ENCODE data around the gene MSH5. TPM values are rescaled to one million over a fixed set of nuclear protein-coding genes. Genes with fewer than 3 reads are reported as not detected.
A peak's percentile ranks its signal among the peaks of the same experiment; 100 is the strongest.

Gene MSH5
- total and polyA plus RNA-seq, 2 donors (not counting 1 experiment from before 2014, with no cell fraction given), result 4.3 to 6.0 TPM

DNA sequence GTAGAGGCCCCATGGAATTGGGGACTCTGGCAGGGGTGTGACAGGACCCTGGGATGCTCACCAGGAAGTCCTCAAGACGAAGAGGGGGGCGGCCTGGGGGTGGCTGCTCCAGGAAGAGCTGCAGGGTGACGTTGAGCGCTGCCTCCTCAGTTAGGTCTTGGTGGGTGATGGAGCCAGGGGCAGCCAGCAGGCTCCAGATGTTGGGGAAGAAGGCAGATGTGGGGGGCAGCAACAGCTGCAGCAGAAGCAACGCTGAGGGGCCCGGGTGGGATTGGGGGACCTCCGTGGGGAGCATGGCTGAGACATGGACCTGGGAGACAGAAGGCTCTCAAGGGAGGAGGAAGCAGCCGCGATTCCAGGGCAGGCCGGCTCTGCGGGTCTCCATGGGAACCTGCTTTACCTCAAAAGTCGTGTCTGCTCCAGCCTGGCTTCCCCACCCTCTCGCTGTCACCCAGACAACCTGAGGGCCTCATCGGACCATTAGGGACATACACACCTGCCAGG is 36.7 kb downstream of the MSH5 start:
- no peak overlapping the region for H3K4me2 ChIP-seq (ENCODE audit: extremely low read depth, insufficient read depth, low read length)
- peaks cover 8% of the 10 kb centered on the region for H3K36me3 ChIP-seq (ENCODE audit: control insufficient read depth, insufficient read depth, low read length)
- DNase-seq (ENCODE audit: low read depth in 2 of 2), result no peak
- H3K27me3 ChIP-seq (ENCODE audit: control insufficient read depth, insufficient read depth, low read length), result no peaks in the 10 kb centered on the region
- H4K20me1 ChIP-seq (ENCODE audit: control insufficient read depth, extremely low read depth, insufficient read depth, low read length), result no peaks in the 10 kb centered on the region
- peak overlapping the region; percentile 43 for H3K27ac ChIP-seq (ENCODE audit: insufficient read depth, low read length)
- no peaks in the 10 kb centered on the region for H3K79me2 ChIP-seq (ENCODE audit: control insufficient read depth, insufficient read depth, low read length)
- H3K4me1 ChIP-seq (ENCODE audit: control insufficient read depth, extremely low read depth, insufficient read depth, low read length), result peaks cover 7% of the 10 kb centered on the region
- H3K9me3 ChIP-seq (ENCODE audit: control insufficient read depth, insufficient read depth, low read depth, low read length), result no peaks in the 10 kb centered on the region
- H3K9ac ChIP-seq (ENCODE audit: insufficient read depth, low read length), result no peak overlapping the region
- TF ChIP-seq, protein P1, sequence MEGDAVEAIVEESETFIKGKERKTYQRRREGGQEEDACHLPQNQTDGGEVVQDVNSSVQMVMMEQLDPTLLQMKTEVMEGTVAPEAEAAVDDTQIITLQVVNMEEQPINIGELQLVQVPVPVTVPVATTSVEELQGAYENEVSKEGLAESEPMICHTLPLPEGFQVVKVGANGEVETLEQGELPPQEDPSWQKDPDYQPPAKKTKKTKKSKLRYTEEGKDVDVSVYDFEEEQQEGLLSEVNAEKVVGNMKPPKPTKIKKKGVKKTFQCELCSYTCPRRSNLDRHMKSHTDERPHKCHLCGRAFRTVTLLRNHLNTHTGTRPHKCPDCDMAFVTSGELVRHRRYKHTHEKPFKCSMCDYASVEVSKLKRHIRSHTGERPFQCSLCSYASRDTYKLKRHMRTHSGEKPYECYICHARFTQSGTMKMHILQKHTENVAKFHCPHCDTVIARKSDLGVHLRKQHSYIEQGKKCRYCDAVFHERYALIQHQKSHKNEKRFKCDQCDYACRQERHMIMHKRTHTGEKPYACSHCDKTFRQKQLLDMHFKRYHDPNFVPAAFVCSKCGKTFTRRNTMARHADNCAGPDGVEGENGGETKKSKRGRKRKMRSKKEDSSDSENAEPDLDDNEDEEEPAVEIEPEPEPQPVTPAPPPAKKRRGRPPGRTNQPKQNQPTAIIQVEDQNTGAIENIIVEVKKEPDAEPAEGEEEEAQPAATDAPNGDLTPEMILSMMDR (conservative IDR thresholded peaks at IDR 0.05 in 1 of 2, IDR thresholded peaks at IDR 0.05 in 1 of 2; ENCODE audit: low read depth in 1 of 2, low read length in 2 of 2), result no peak
- no peak for TF ChIP-seq EZH2 (IDR thresholded peaks at IDR 0.05; ENCODE audit: low read length, missing control alignments)
- no peak overlapping the region for H3K4me3 ChIP-seq (replicated peaks in 1 of 4; ENCODE audit: control extremely low read depth in 1 of 4, insufficient read depth in 1 of 4, low read depth in 3 of 4, low read length in 4 of 4)
- no peak overlapping the region for H2AFZ ChIP-seq (ENCODE audit: low read length)

GRCh38 chr6:31776989-31777666 is 37.3 kb downstream of the MSH5 start, which contains the start of gene VWA7:
VWA7 (minus strand) TSS chr6:31777328; CDS start chr6:31776779, 549 bp downstream.
- DNase-seq (ENCODE audit: low read depth in 2 of 2), result peak; percentile 72 to 79
- Histone ChIP-seq H3K4me3 (replicated peaks in 1 of 4; ENCODE audit: control extremely low read depth in 1 of 4, insufficient read depth in 1 of 4, low read depth in 3 of 4, low read length in 4 of 4) (no peak within 1 kb of the TSS), H3K9ac (ENCODE audit: insufficient read depth, low read length) (peak within 1 kb of the TSS; percentile 16), H3K36me3 (ENCODE audit: control insufficient read depth, insufficient read depth, low read length) (peaks cover 11% of the 10 kb centered on the region), H3K27ac (ENCODE audit: insufficient read depth, low read length) (peak within 1 kb of the TSS; percentile 43), H3K4me2 (ENCODE audit: extremely low read depth, insufficient read depth, low read length) (peak within 1 kb of the TSS; percentile 44), H3K9me3 (ENCODE audit: control insufficient read depth, insufficient read depth, low read depth, low read length) (no peaks in the 10 kb centered on the region), H3K79me2 (ENCODE audit: control insufficient read depth, insufficient read depth, low read length) (no peaks in the 10 kb centered on the region), H3K4me1 (ENCODE audit: control insufficient read depth, extremely low read depth, insufficient read depth, low read length) (peaks cover 7% of the 10 kb centered on the region), H4K20me1 (ENCODE audit: control insufficient read depth, extremely low read depth, insufficient read depth, low read length) (no peaks in the 10 kb centered on the region), H3K27me3 (ENCODE audit: control insufficient read depth, insufficient read depth, low read length) (no peaks in the 10 kb centered on the region), H2AFZ (ENCODE audit: low read length) (no peak within 1 kb of the TSS)
- TF ChIP-seq, protein P1 (conservative IDR thresholded peaks at IDR 0.05 in 1 of 2, IDR thresholded peaks at IDR 0.05 in 1 of 2; ENCODE audit: low read depth in 1 of 2, low read length in 2 of 2), result no peak
- TF ChIP-seq EZH2 (IDR thresholded peaks at IDR 0.05; ENCODE audit: low read length, missing control alignments), result no peak

GRCh38 chr6:31777667-31778050 is 37.9 kb downstream of the MSH5 start:
- Histone ChIP-seq H3K9me3 (ENCODE audit: control insufficient read depth, insufficient read depth, low read depth, low read length) (no peaks in the 10 kb centered on the region), H3K4me3 (replicated peaks in 1 of 4; ENCODE audit: control extremely low read depth in 1 of 4, insufficient read depth in 1 of 4, low read depth in 3 of 4, low read length in 4 of 4) (no peak overlapping the region), H3K9ac (ENCODE audit: insufficient read depth, low read length) (no peak overlapping the region), H2AFZ (ENCODE audit: low read length) (no peak overlapping the region), H4K20me1 (ENCODE audit: control insufficient read depth, extremely low read depth, insufficient read depth, low read length) (no peaks in the 10 kb centered on the region), H3K79me2 (ENCODE audit: control insufficient read depth, insufficient read depth, low read length) (no peaks in the 10 kb centered on the region), H3K4me2 (ENCODE audit: extremely low read depth, insufficient read depth, low read length) (no peak overlapping the region), H3K4me1 (ENCODE audit: control insufficient read depth, extremely low read depth, insufficient read depth, low read length) (peaks cover 7% of the 10 kb centered on the region), H3K27me3 (ENCODE audit: control insufficient read depth, insufficient read depth, low read length) (no peaks in the 10 kb centered on the region), H3K36me3 (ENCODE audit: control insufficient read depth, insufficient read depth, low read length) (peaks cover 14% of the 10 kb centered on the region), H3K27ac (ENCODE audit: insufficient read depth, low read length) (peak overlapping the region; percentile 43)
- DNase-seq (ENCODE audit: low read depth in 2 of 2), result no peak
- TF ChIP-seq, protein P1 (conservative IDR thresholded peaks at IDR 0.05 in 1 of 2, IDR thresholded peaks at IDR 0.05 in 1 of 2; ENCODE audit: low read depth in 1 of 2, low read length in 2 of 2), result no peak
- TF ChIP-seq EZH2 (IDR thresholded peaks at IDR 0.05; ENCODE audit: low read length, missing control alignments), result no peak

All from fibroblast of lung (primary cell).